HUES48 (cell line): Measurements from ENCODE around the gene KCNH8.

Experiments
- H3K27ac ChIP-seq: one replicate; pipeline ENCODE4 v1.7.0; 2013; ENCODE audit warnings: low read depth, low read length, inconsistent platforms
- H3K27me3 ChIP-seq: 2 replicates; pipeline ENCODE4 v1.6.1; 2013; ENCODE audit warnings: mild to moderate bottlenecking, low read length; ENCODE audit not compliant: control insufficient read depth, insufficient read depth
- H3K36me3 ChIP-seq: 2 replicates; pipeline ENCODE4 v1.6.1; 2013; ENCODE audit warnings: low read length; ENCODE audit not compliant: control insufficient read depth, insufficient read depth
- H3K4me1 ChIP-seq: 2 replicates; pipeline ENCODE4 v1.6.1; 2013; ENCODE audit warnings: mild to moderate bottlenecking, low read length; ENCODE audit not compliant: control insufficient read depth, insufficient read depth
- H3K4me3 ChIP-seq: 2 replicates; pipeline ENCODE4 v1.5.1; 2013; ENCODE audit warnings: mild to moderate bottlenecking, low read depth, low read length
- H3K9ac ChIP-seq: 2 replicates; pipeline ENCODE4 v1.6.1; 2013; ENCODE audit warnings: mild to moderate bottlenecking, low read depth, low read length, moderate library complexity
- H3K9me3 ChIP-seq: 2 replicates; pipeline ENCODE4 v1.6.1; 2013; ENCODE audit warnings: low read length; ENCODE audit not compliant: control insufficient read depth, insufficient read depth

KCNH8 gene

DNA sequence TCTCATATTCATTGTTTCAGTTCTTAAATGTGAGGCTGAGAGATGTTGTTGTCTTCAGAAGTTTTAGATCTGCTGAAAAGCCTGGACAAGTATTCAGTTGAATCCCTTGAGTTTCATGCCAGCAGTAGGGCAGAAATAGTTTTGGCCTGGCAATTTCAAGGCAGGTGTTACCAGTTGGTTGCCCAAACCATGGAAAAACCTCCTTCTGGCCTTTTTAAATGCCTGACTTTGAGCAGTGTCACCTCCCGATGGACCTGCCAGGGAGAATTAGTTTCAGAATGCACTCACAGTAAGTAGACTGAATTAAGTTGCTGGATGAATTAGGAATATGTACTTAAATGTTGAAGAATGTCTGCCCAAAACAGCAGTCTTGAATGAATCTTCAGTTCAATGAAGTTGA, 383.1 kb downstream of the KCNH8 start:
- no peak overlapping the region for H3K9ac ChIP-seq
- H3K9me3 ChIP-seq: no peaks in the 10 kb centered on the region
- no peaks in the 10 kb centered on the region for H3K27me3 ChIP-seq
- H3K36me3 ChIP-seq: no peaks in the 10 kb centered on the region
- H3K27ac ChIP-seq: no peak overlapping the region
- no peaks in the 10 kb centered on the region for H3K4me1 ChIP-seq
- H3K4me3 ChIP-seq: no peak overlapping the region

GRCh38 chr3:19539518-19540392, 391.4 kb downstream of the KCNH8 start:
- H3K4me1 ChIP-seq: no peaks in the 10 kb centered on the region
- no peaks in the 10 kb centered on the region for H3K36me3 ChIP-seq
- H3K4me3 ChIP-seq: no peak overlapping the region
- H3K27ac ChIP-seq: no peak overlapping the region
- H3K9me3 ChIP-seq: no peaks in the 10 kb centered on the region
- no peak overlapping the region for H3K9ac ChIP-seq
- no peaks in the 10 kb centered on the region for H3K27me3 ChIP-seq

DNA sequence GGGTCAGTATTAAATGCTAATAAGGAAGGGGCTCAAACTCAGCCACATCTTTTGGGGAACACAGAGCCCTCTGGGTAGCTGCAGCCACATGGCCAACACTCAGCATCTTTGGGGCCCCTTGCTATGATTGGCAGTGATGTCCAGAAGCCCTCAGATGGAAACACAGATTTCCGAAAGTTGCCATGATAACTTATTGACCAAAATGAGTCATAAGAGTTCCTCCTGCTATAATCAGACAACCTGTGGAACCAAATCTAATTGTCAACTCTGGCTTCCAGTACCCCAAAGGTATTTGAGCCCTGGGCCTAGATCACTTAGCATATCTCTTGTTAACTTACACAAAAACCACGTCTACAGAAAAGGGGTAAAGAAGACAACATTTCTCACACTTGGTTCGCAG, 392.2 kb downstream of the KCNH8 start:
- Histone ChIP-seq H3K4me3 (no peak overlapping the region), H3K9ac (no peak overlapping the region), H3K9me3 (no peaks in the 10 kb centered on the region), H3K27ac (no peak overlapping the region), H3K36me3 (no peaks in the 10 kb centered on the region), H3K27me3 (no peaks in the 10 kb centered on the region), H3K4me1 (no peaks in the 10 kb centered on the region)

GRCh38 chr3:19541284-19541683, 393.0 kb downstream of the KCNH8 start:
- H3K4me3 ChIP-seq: no peak overlapping the region
- H3K27me3 ChIP-seq: no peaks in the 10 kb centered on the region
- no peak overlapping the region for H3K9ac ChIP-seq
- H3K4me1 ChIP-seq: no peaks in the 10 kb centered on the region
- H3K9me3 ChIP-seq: no peaks in the 10 kb centered on the region
- H3K36me3 ChIP-seq: no peaks in the 10 kb centered on the region
- no peak overlapping the region for H3K27ac ChIP-seq

- H3K27me3 ChIP-seq: no peaks in the 10 kb centered on the region
- no peaks in the 10 kb centered on the region for H3K36me3 ChIP-seq
- H3K9me3 ChIP-seq: no peaks in the 10 kb centered on the region
- no peak overlapping the region for H3K9ac ChIP-seq
- no peaks in the 10 kb centered on the region for H3K4me1 ChIP-seq
- no peak overlapping the region for H3K4me3 ChIP-seq
- H3K27ac ChIP-seq: no peak overlapping the region
Observed at GRCh38 chr3:19543212-19543841, 395.0 kb downstream of the KCNH8 start.

- no peaks in the 10 kb centered on the region for H3K36me3 ChIP-seq
- no peaks in the 10 kb centered on the region for H3K27me3 ChIP-seq
- H3K4me1 ChIP-seq: no peaks in the 10 kb centered on the region
- no peak overlapping the region for H3K27ac ChIP-seq
- no peak overlapping the region for H3K4me3 ChIP-seq
- no peaks in the 10 kb centered on the region for H3K9me3 ChIP-seq
- H3K9ac ChIP-seq: no peak overlapping the region
Observed at GRCh38 chr3:19547665-19548464, 399.6 kb downstream of the KCNH8 start.

DNA sequence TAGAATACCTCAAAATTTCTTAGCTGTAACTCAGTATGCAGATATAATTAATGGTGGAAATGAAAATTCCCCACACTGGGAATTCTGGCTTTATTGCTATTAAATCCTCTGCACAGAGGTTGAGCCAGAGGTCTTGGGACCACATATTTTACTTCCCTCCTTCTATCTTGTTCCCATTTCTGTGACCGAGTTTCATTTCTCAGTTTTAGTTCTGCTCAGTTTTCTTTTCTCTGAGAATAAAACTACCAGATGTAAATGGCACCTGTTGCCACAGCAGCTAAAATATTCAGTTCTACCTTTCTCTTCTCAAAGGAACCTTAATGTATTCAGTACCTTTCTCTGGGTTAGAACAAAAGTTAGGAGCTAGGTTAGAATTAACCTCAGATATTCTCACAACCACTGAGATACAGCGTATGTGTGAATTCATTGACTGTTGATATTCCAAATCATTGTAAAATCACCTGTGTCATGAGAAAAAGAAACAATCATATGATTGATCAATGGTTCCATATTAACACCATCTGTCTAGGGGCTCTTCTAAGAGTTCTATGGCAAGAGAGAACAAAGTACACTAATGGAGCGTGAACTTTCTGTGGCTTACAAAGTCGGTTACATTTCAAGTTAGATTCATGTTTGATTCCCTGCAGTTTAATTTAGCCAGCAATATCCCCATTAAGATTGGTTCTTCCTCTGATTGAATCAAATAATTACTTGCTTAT, 411.6 kb downstream of the KCNH8 start:
- Histone ChIP-seq H3K4me3 (no peak overlapping the region), H3K27ac (no peak overlapping the region), H3K9me3 (0 out of 2 replicates have a peak, but pooled peaks cover 3% of the 10 kb centered on the region)

DNA sequence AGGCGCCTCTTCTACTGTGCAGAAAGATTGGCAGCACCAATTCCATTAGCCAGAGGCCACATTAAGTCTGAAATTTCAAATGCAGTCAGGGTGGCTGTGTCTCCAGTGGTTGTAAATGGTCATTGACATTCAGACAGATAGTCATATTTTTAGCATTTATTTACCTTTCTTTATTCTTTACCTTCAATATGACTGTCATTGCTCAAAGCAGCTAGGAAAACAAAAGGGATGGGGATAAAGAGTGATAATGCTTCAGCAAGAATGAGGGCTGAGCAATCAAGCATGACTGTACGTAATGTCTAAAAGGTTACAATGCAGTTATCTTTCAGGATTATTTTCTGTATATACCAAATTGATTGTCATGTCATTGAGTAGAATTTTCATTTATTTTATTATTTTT, 425.3 kb downstream of the KCNH8 start:
- H3K9me3 ChIP-seq: no peaks in the 10 kb centered on the region
- H3K36me3 ChIP-seq: no peaks in the 10 kb centered on the region
- H3K4me3 ChIP-seq: no peak overlapping the region
- H3K27ac ChIP-seq: no peak overlapping the region
- H3K9ac ChIP-seq: no peak overlapping the region
- no peaks in the 10 kb centered on the region for H3K4me1 ChIP-seq
- H3K27me3 ChIP-seq: no peaks in the 10 kb centered on the region

More for the DNA sequence above, 411.6 kb downstream of the KCNH8 start:
- Histone ChIP-seq H3K27me3 (no peaks in the 10 kb centered on the region), H3K36me3 (no peaks in the 10 kb centered on the region), H3K4me1 (no peaks in the 10 kb centered on the region), H3K9ac (no peak overlapping the region)

- no peak overlapping the region for H3K27ac ChIP-seq
- H3K4me1 ChIP-seq: no peaks in the 10 kb centered on the region
- no peaks in the 10 kb centered on the region for H3K27me3 ChIP-seq
- H3K9ac ChIP-seq: no peak overlapping the region
- no peaks in the 10 kb centered on the region for H3K36me3 ChIP-seq
- no peaks in the 10 kb centered on the region for H3K9me3 ChIP-seq
- H3K4me3 ChIP-seq: no peak overlapping the region
Observed at GRCh38 chr3:19574268-19574667, 426.0 kb downstream of the KCNH8 start.

DNA sequence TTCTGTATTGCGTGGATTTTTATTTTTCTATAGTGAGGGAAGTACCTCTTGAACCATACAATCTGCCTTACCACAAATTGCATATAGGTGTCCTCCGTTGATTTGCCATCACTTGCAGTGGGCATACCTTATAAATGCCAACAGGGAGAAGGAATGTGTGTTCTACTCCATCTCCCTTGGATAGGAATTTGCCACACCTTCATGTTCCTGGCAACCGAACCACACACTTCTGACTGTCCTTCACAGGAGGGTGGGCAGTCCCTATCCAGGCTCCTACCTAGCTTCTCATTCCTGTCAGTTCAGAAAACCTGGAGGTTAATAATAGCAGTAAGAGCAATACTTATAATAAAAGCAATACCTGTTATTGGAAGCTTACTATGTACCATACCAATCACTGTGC, 428.0 kb downstream of the KCNH8 start:
- no peaks in the 10 kb centered on the region for H3K4me1 ChIP-seq
- H3K9me3 ChIP-seq: no peaks in the 10 kb centered on the region
- no peak overlapping the region for H3K27ac ChIP-seq
- no peak overlapping the region for H3K4me3 ChIP-seq
- no peaks in the 10 kb centered on the region for H3K36me3 ChIP-seq
- no peaks in the 10 kb centered on the region for H3K27me3 ChIP-seq
- no peak overlapping the region for H3K9ac ChIP-seq
